GM19193 (cell line): ENCODE measurements around the gene ALDOC.
A peak's percentile ranks its signal among the peaks of the same experiment; 100 is the strongest.

Source experiments
- POLR2A ChIP-seq: IDR thresholded peaks from 4 replicates; pipeline ENCODE4 v1.6.1; 2011; ENCODE audit not compliant: insufficient read depth, insufficient read length; ENCODE audit errors: extremely low read depth

ALDOC gene

GRCh38 chr17:28547623-28548416, 28.9 kb downstream of the ALDOC start:
- peak; percentile 26 for TF ChIP-seq POLR2A

- TF ChIP-seq POLR2A: no peak
Observed at GRCh38 chr17:28547096-28547622, 29.5 kb downstream of the ALDOC start.

GRCh38 chr17:28545787-28546415, 30.8 kb downstream of the ALDOC start:
- no peak for TF ChIP-seq POLR2A

- TF ChIP-seq POLR2A: no peak
Observed at GRCh38 chr17:28545141-28545503, 31.6 kb downstream of the ALDOC start.

- TF ChIP-seq POLR2A: no peak
Observed at GRCh38 chr17:28544402-28545140, 32.1 kb downstream of the ALDOC start.

GRCh38 chr17:28541439-28541838, 35.3 kb downstream of the ALDOC start:
- TF ChIP-seq POLR2A: no peak

- no peak for TF ChIP-seq POLR2A
Observed at GRCh38 chr17:28540231-28540630, 36.5 kb downstream of the ALDOC start.

GRCh38 chr17:28538296-28538895, 38.3 kb downstream of the ALDOC start:
- no peak for TF ChIP-seq POLR2A

GRCh38 chr17:28537219-28537610, 39.5 kb downstream of the ALDOC start:
- TF ChIP-seq POLR2A: no peak

- no peak for TF ChIP-seq POLR2A
Observed at GRCh38 chr17:28536532-28537218, 40.0 kb downstream of the ALDOC start.

GRCh38 chr17:28534740-28535375, 41.8 kb downstream of the ALDOC start:
- TF ChIP-seq POLR2A: no peak

- no peak for TF ChIP-seq POLR2A
Observed at GRCh38 chr17:28533091-28533807, 43.4 kb downstream of the ALDOC start.

GRCh38 chr17:28532050-28532960, 44.4 kb downstream of the ALDOC start:
- no peak for TF ChIP-seq POLR2A

GRCh38 chr17:28530926-28531325, 45.8 kb downstream of the ALDOC start:
- TF ChIP-seq POLR2A: no peak
